ENCODE data around the gene ADGRD1.

ADGRD1 gene

GRCh38 chr12:131050463-131051154 is 96.9 kb downstream of the ADGRD1 start:
- Mint-ChIP-seq H3K36me3 (no peaks in the 10 kb centered on the region), H3K27ac (no peak overlapping the region), H3K27me3 (peaks cover 14% of the 10 kb centered on the region), H3K4me3 (no peak overlapping the region), H3K9me3 (peaks cover 2% of the 10 kb centered on the region), H3K4me1 (peaks cover 4% of the 10 kb centered on the region)
- no peak for ATAC-seq (ENCODE audit: low read depth)
- no peak for DNase-seq (ENCODE audit: low spot score in 2 of 2)

- no peak for ATAC-seq (ENCODE audit: low read depth)
- H3K4me3 Mint-ChIP-seq, result no peak overlapping the region
- no peaks in the 10 kb centered on the region for H3K36me3 Mint-ChIP-seq
- H3K9me3 Mint-ChIP-seq, result peaks cover 2% of the 10 kb centered on the region
- H3K27me3 Mint-ChIP-seq, result peaks cover 14% of the 10 kb centered on the region
- no peak overlapping the region for H3K27ac Mint-ChIP-seq
- H3K4me1 Mint-ChIP-seq, result peaks cover 4% of the 10 kb centered on the region
- DNase-seq (ENCODE audit: low spot score in 2 of 2), result no peak
These were observed 97.4 kb downstream of the ADGRD1 start for GRCh38 chr12:131051155-131051473.

DNA sequence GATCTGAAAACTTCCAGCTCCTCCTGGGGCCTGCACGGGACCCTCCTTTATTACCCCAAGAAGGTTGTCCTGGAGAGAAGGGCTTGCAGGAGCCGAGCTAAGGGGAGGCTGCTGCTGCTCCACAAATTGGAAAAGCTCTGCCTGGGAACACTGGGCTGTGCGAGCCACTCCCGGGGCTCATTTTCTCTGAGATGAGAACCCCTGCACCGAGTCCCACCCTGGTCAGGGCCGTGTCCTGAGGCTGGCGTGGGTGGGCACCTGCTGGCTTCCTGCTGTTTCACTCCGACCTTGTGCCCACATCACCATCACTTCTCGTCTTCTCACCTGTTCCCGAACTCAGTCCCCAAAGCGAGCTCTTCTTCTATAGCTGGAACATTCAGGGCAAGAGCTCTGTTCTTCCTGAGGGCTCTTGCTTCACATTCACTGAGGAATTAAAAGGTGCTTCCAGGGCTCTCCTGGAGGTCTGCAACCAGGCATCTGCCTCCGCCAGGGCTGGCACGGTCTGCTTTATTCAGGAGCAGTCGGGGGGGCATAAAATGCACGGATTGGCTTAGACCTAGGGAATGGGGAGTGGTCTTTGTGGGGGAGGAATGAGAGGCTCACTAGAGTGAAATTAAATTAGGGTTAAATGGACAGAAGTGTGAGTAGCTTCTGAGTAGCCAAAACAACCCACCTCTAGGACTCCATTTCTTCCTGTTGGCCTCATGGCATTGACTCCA is 98.5 kb downstream of the ADGRD1 start:
- no peak overlapping the region for H3K27ac Mint-ChIP-seq
- no peak overlapping the region for H3K4me3 Mint-ChIP-seq
- H3K36me3 Mint-ChIP-seq, result no peaks in the 10 kb centered on the region
- no peaks in the 10 kb centered on the region for H3K4me1 Mint-ChIP-seq
- DNase-seq (ENCODE audit: low spot score in 2 of 2) (no peak), ATAC-seq (ENCODE audit: low read depth) (no peak)
- peaks cover 13% of the 10 kb centered on the region for H3K27me3 Mint-ChIP-seq
- H3K9me3 Mint-ChIP-seq, result no peaks in the 10 kb centered on the region

- no peak for ATAC-seq (ENCODE audit: low read depth)
- Mint-ChIP-seq H3K36me3 (no peaks in the 10 kb centered on the region), H3K4me1 (no peaks in the 10 kb centered on the region), H3K27me3 (peaks cover 12% of the 10 kb centered on the region), H3K4me3 (no peak overlapping the region), H3K9me3 (no peaks in the 10 kb centered on the region), H3K27ac (no peak overlapping the region)
- no peak for DNase-seq (ENCODE audit: low spot score in 2 of 2)
These were observed 99.2 kb downstream of the ADGRD1 start for GRCh38 chr12:131052929-131053328.

DNA sequence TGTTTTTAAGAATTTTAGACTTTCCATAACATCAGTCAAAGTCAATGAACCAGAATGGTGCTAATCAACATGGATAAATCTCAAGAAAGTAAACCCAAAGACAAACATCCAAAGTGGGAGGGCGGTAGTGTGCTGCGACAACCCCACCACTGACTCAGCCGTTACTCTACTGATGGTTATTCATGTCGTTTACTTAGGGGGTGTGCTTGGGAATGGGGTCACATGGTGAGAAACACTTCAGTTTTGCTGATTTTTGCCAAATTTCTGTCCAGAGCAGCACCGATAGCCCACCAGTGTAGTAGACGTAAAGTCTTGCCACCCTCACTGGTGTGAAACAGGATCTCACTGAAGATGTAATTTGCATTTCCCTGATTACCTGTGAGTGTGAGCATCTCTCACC is 99.9 kb downstream of the ADGRD1 start:
- DNase-seq (ENCODE audit: low spot score in 2 of 2) (no peak), ATAC-seq (ENCODE audit: low read depth) (no peak)
- H3K36me3 Mint-ChIP-seq, result no peaks in the 10 kb centered on the region
- no peak overlapping the region for H3K27ac Mint-ChIP-seq
- no peak overlapping the region for H3K4me3 Mint-ChIP-seq
- no peaks in the 10 kb centered on the region for H3K9me3 Mint-ChIP-seq
- H3K4me1 Mint-ChIP-seq, result no peaks in the 10 kb centered on the region
- peaks cover 12% of the 10 kb centered on the region for H3K27me3 Mint-ChIP-seq

DNA sequence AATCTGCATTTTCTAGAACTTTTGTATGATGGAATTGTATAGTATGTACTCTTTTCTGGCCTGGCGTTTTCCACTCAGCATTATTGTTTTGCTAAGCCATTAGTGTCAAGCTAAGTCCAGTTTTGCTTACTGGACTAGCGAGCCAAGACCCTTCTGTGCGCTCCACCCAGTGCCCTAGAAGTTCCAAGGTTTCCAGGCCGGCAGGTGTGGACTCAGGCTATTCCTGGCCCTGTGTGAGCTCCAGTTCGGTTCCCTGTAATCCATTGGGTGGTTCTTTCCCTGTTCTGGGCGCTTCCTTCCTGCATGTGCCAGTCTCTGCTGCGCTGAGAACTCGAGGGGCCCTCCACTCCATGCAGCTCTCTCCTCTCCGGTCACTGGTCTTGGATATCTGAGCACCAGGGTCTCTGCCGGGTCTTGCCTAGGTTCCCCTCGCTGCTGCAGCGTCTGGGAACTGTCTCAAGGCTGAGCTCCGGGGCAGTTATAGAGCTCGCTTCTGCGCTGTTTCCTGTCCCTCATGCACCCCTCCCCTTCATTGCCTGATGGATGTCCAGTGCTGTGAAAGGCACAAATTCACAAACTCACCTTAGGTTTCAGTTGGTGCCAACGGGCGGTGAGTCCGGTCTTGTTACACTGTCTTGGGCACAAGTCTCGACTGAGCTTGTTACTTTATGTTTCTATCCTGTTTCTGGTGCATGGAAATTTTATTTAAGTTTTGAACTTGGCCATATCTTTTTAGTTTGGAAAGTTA is 100.8 kb downstream of the ADGRD1 start:
- no peak for DNase-seq (ENCODE audit: low spot score in 2 of 2)
- no peaks in the 10 kb centered on the region for H3K36me3 Mint-ChIP-seq

DNA sequence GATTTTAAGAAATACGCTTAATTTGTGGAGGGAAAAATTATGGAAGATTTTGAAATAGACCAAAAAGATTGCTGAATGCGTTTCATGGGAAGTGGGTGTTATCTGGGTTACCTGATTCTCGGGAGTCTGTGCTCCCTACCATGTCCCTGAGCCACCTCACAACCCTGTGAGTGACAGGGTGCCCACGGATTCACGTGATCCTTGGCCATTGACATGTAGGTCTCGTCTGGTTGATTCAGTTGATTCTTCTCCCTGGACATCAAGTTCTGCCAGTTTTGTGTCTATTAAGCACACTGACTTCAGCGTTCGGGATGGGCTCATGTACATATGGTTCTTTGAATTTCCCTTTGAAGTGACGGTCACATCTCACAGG is 101.4 kb downstream of the ADGRD1 start:
- no peaks in the 10 kb centered on the region for H3K9me3 Mint-ChIP-seq
- H3K27ac Mint-ChIP-seq, result no peak overlapping the region
- H3K4me1 Mint-ChIP-seq, result no peaks in the 10 kb centered on the region
- DNase-seq (ENCODE audit: low spot score in 2 of 2) (no peak), ATAC-seq (ENCODE audit: low read depth) (no peak)
- peaks cover 7% of the 10 kb centered on the region for H3K27me3 Mint-ChIP-seq
- H3K4me3 Mint-ChIP-seq, result no peak overlapping the region
- H3K36me3 Mint-ChIP-seq, result no peaks in the 10 kb centered on the region

More for the DNA sequence above, 100.8 kb downstream of the ADGRD1 start:
- Mint-ChIP-seq H3K4me1 (no peaks in the 10 kb centered on the region), H3K27ac (no peak overlapping the region), H3K9me3 (no peaks in the 10 kb centered on the region), H3K4me3 (no peak overlapping the region), H3K27me3 (peaks cover 7% of the 10 kb centered on the region)
- no peak for ATAC-seq (ENCODE audit: low read depth)

GRCh38 chr12:131055596-131056233 is 102.0 kb downstream of the ADGRD1 start:
- ATAC-seq (ENCODE audit: low read depth), result no peak

DNA sequence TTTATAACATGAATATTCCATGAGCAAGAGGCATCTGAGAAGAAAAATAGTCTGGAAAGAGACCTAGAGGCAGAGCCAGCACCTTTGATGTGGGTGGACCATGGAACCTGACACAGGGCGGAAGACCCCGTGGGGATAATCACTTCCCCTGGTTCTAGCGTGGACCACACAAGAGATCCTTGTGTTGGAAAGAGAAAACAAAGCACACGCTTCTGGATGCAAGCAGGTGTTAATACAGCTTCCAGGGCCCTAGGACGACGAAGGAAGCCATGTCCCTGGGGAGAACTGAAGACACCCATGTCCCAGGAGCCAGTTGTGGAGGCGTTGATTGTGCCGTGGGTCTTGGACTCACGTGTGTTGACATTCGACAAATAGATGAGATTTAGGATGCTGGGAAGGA is 102.9 kb downstream of the ADGRD1 start:
- no peaks in the 10 kb centered on the region for H3K36me3 Mint-ChIP-seq
- no peaks in the 10 kb centered on the region for H3K4me1 Mint-ChIP-seq
- no peaks in the 10 kb centered on the region for H3K9me3 Mint-ChIP-seq
- no peak overlapping the region for H3K27ac Mint-ChIP-seq
- H3K4me3 Mint-ChIP-seq, result no peak overlapping the region
- no peak for ATAC-seq (ENCODE audit: low read depth)
- no peak for DNase-seq (ENCODE audit: low spot score in 2 of 2)
- peaks cover 8% of the 10 kb centered on the region for H3K27me3 Mint-ChIP-seq

More at GRCh38 chr12:131055596-131056233, 102.0 kb downstream of the ADGRD1 start:
- DNase-seq (ENCODE audit: low spot score in 2 of 2), result no peak
- H3K9me3 Mint-ChIP-seq, result no peaks in the 10 kb centered on the region
- H3K4me1 Mint-ChIP-seq, result no peaks in the 10 kb centered on the region
- H3K27me3 Mint-ChIP-seq, result peaks cover 7% of the 10 kb centered on the region
- no peak overlapping the region for H3K27ac Mint-ChIP-seq
- no peak overlapping the region for H3K4me3 Mint-ChIP-seq
- no peaks in the 10 kb centered on the region for H3K36me3 Mint-ChIP-seq

DNA sequence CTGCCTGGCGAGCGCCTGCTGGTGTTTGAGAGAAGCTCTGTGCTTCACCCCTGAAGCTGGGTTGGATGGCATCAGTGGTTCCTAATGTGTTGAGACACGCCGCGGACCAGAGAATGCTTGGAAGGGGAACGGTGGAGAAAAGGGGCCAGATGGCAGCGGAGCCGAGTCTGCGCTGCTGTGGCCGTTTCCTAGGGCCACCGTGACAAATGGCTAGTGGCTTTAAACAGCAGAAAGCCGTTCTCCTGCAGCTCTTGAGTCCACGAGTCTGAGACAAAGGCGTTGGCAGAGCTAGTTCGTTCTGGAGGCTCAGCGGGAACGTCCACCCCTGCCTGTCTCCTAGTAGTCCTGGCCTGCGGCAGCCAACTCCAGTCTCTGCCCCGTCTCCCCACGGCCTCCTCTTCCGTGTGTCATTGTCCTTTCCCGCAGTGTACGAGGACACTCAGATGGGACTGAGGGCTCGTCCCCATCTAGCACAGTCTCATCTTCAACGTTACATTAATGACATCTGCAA is 103.6 kb downstream of the ADGRD1 start:
- Mint-ChIP-seq H3K36me3 (no peaks in the 10 kb centered on the region), H3K27me3 (peaks cover 9% of the 10 kb centered on the region), H3K9me3 (no peaks in the 10 kb centered on the region), H3K4me1 (no peaks in the 10 kb centered on the region), H3K27ac (no peak overlapping the region), H3K4me3 (no peak overlapping the region)
- no peak for DNase-seq (ENCODE audit: low spot score in 2 of 2)
- no peak for ATAC-seq (ENCODE audit: low read depth)

GRCh38 chr12:131057722-131058515 is 104.2 kb downstream of the ADGRD1 start:
- DNase-seq (ENCODE audit: low spot score in 2 of 2) (no peak), ATAC-seq (ENCODE audit: low read depth) (no peak)
- no peaks in the 10 kb centered on the region for H3K9me3 Mint-ChIP-seq
- H3K4me1 Mint-ChIP-seq, result no peaks in the 10 kb centered on the region
- H3K4me3 Mint-ChIP-seq, result no peak overlapping the region
- peaks cover 9% of the 10 kb centered on the region for H3K27me3 Mint-ChIP-seq
- H3K36me3 Mint-ChIP-seq, result no peaks in the 10 kb centered on the region
- H3K27ac Mint-ChIP-seq, result no peak overlapping the region

- no peak for ATAC-seq (ENCODE audit: low read depth)
- Mint-ChIP-seq H3K4me3 (no peak overlapping the region), H3K27me3 (peaks cover 8% of the 10 kb centered on the region), H3K9me3 (no peaks in the 10 kb centered on the region), H3K27ac (no peak overlapping the region), H3K4me1 (no peaks in the 10 kb centered on the region), H3K36me3 (no peaks in the 10 kb centered on the region)
- DNase-seq (ENCODE audit: low spot score in 2 of 2), result no peak
These were observed 105.0 kb downstream of the ADGRD1 start for GRCh38 chr12:131058700-131059099.

GRCh38 chr12:131060011-131060703 is 106.5 kb downstream of the ADGRD1 start:
- Mint-ChIP-seq H3K4me3 (no peak overlapping the region), H3K36me3 (no peaks in the 10 kb centered on the region), H3K27me3 (peaks cover 14% of the 10 kb centered on the region), H3K4me1 (no peaks in the 10 kb centered on the region), H3K9me3 (no peaks in the 10 kb centered on the region), H3K27ac (no peak overlapping the region)
- DNase-seq (ENCODE audit: low spot score in 2 of 2) (no peak), ATAC-seq (ENCODE audit: low read depth) (no peak)

All from memory B cell (primary cell).